SK-N-SH (cell line): ENCODE results near the gene WARS2. TPM values are rescaled to one million over a fixed set of nuclear protein-coding genes. Genes with fewer than 3 reads are reported as not detected.

ENCODE experiments used
- CTCF ChIA-PET: fragments of 300-600, 350-600 bp; formaldehyde crosslinking; extraction: SDS; loops from one replicate; lab custom pipeline; 2021; lab: Yijun Ruan, JAX
- POLR2A ChIA-PET: fragments of 350-600 bp; sonication (Branson Sonifier 250); formaldehyde crosslinking; extraction: SDS; loops from one replicate; lab custom pipeline; 2020; ENCODE audit warnings: antibody characterized with exemption, inconsistent platforms; lab: Yijun Ruan, JAX
- DNase-seq: peaks from one replicate; pipeline ENCODE4 v3.0.0; 2012
- H2AFZ ChIP-seq: fragments of 200-600 bp; sonication (generic); 2 replicates; pipeline ENCODE4 v1.8.1; 2016; ENCODE audit warnings: antibody characterized with exemption, mild to moderate bottlenecking, low read depth
- H3F3A ChIP-seq: fragments of 200-600 bp; sonication (generic); replicated peaks from 2 replicates; pipeline ENCODE3; 2016; ENCODE audit warnings: antibody characterized with exemption, mild to moderate bottlenecking; ENCODE audit not compliant: insufficient read depth
- H3K27ac ChIP-seq, 2 experiments: fragments of 200-500 bp in 1 of 2; fragments of 200-600 bp in 1 of 2; sonication (Bioruptor generic) in 1 of 2; sonication (generic), shearing (Covaris generic) in 1 of 2; 2 replicates each; pipeline versions ENCODE4 v1.5.1 to v1.6.1; 2014 to 2016; ENCODE audit warnings: low read depth in 2 of 2, inconsistent platforms in 1 of 2, low read length in 1 of 2, mild to moderate bottlenecking in 1 of 2, mixed read lengths in 1 of 2
- H3K27me3 ChIP-seq: fragments of 200-600 bp; sonication (generic), shearing (Covaris generic); 2 replicates; pipeline ENCODE4 v1.6.1; 2016; ENCODE audit warnings: mixed run types; ENCODE audit not compliant: insufficient read depth
- H3K36me3 ChIP-seq, 2 experiments: fragments of 200-500 bp in 1 of 2; fragments of 200-600 bp in 1 of 2; sonication (Bioruptor generic) in 1 of 2; sonication (generic) in 1 of 2; replicated peaks in 1 of 2; 2 replicates each; pipeline versions ENCODE3 to v1.5.1; 2014 to 2016; ENCODE audit warnings: low read length in 1 of 2, mild to moderate bottlenecking in 1 of 2; ENCODE audit not compliant: insufficient read depth in 2 of 2, control insufficient read depth in 1 of 2
- H3K4me1 ChIP-seq, 2 experiments: fragments of 200-500 bp in 1 of 2; fragments of 200-600 bp in 1 of 2; sonication (Bioruptor generic) in 1 of 2; sonication (generic), shearing (Covaris generic) in 1 of 2; 2 replicates each; pipeline versions ENCODE4 v1.5.1 to v1.6.1; 2014 to 2016; ENCODE audit warnings: low read depth in 1 of 2, low read length in 1 of 2, mixed run types in 1 of 2; ENCODE audit not compliant: insufficient read depth in 2 of 2, control insufficient read depth in 1 of 2
- H3K4me2 ChIP-seq: fragments of 200-600 bp; sonication (generic), shearing (Covaris generic); 2 replicates; pipeline ENCODE4 v1.6.1; 2017; ENCODE audit warnings: mixed run types
- H3K4me3 ChIP-seq, 2 experiments: fragments of 200-500 bp in 1 of 2; fragments of 200-600 bp in 1 of 2; sonication (Bioruptor generic) in 1 of 2; sonication (generic), shearing (Covaris generic) in 1 of 2; 2 replicates each; pipeline versions ENCODE4 v1.5.1 to v1.8.1; 2014 to 2016; ENCODE audit warnings: low read depth in 2 of 2, inconsistent platforms in 1 of 2, low read length in 1 of 2, mild to moderate bottlenecking in 1 of 2, mixed read lengths in 1 of 2, moderate library complexity in 1 of 2
- H3K79me2 ChIP-seq: fragments of 200-600 bp; sonication (generic); 2 replicates; pipeline ENCODE4 v1.8.1; 2017; ENCODE audit warnings: mild to moderate bottlenecking; ENCODE audit not compliant: insufficient read depth
- H3K9ac ChIP-seq: fragments of 200-600 bp; sonication (generic); 2 replicates; pipeline ENCODE4 v1.6.1; 2017; ENCODE audit warnings: mixed run types
- H3K9me2 ChIP-seq: fragments of 200-600 bp; sonication (generic); 2 replicates; pipeline ENCODE4 v1.6.1; 2017; ENCODE audit warnings: mixed run types
- H3K9me3 ChIP-seq: fragments of 200-600 bp; sonication (generic); 2 replicates; pipeline ENCODE4 v1.6.1; 2017; ENCODE audit warnings: mixed run types, mild to moderate bottlenecking, moderate library complexity
- H4K20me1 ChIP-seq: fragments of 200-600 bp; sonication (generic); 2 replicates; pipeline ENCODE4 v1.6.1; 2017; ENCODE audit warnings: mild to moderate bottlenecking, mixed run types; ENCODE audit not compliant: insufficient read depth
- EP300 ChIP-seq, 2 experiments: IDR thresholded peaks; 2 replicates each; pipeline versions ENCODE4 v1.4.0 to v1.6.1; 2012; ENCODE audit warnings: borderline replicate concordance in 1 of 2, low read depth in 1 of 2, low read length in 1 of 2
- FOSL2 ChIP-seq: IDR thresholded peaks from 2 replicates; pipeline ENCODE4 v1.4.0; 2012; ENCODE audit warnings: low read depth, mild to moderate bottlenecking, moderate library complexity, borderline replicate concordance
- FOXJ3 ChIP-seq: sonication (generic); formaldehyde crosslinking; IDR thresholded peaks from 2 replicates; pipeline ENCODE4 v1.5.1; 2020; ENCODE audit warnings: mild to moderate bottlenecking, missing genetic modification reagents
- FOXM1 ChIP-seq: IDR thresholded peaks from 2 replicates; pipeline ENCODE4 v1.4.0; 2012; ENCODE audit warnings: low read depth, mild to moderate bottlenecking
- GABPA ChIP-seq: IDR thresholded peaks from 2 replicates; pipeline ENCODE4 v1.4.0; 2012; ENCODE audit warnings: low read depth, mild to moderate bottlenecking
- MEF2A ChIP-seq: IDR thresholded peaks from 2 replicates; pipeline ENCODE4 v1.4.0; 2012; ENCODE audit warnings: low read depth, borderline replicate concordance
- NFIC ChIP-seq: IDR thresholded peaks from 2 replicates; pipeline ENCODE4 v1.4.0; 2012; ENCODE audit warnings: borderline replicate concordance
- POLR2AphosphoS5 ChIP-seq: IDR thresholded peaks from 2 replicates; pipeline ENCODE4 v1.6.1; 2012; ENCODE audit warnings: low read depth, low read length
- RCOR1 ChIP-seq: fragments of 150-350 bp; IDR thresholded peaks from 2 replicates; pipeline ENCODE4 v1.6.1; 2017; ENCODE audit warnings: antibody characterized with exemption, low read length
- RXRA ChIP-seq: IDR thresholded peaks from 2 replicates; pipeline ENCODE4 v1.4.0; 2012; ENCODE audit warnings: low read depth, mild to moderate bottlenecking, borderline replicate concordance
- SIN3A ChIP-seq: IDR thresholded peaks from 2 replicates; pipeline ENCODE4 v1.6.1; 2012; ENCODE audit warnings: low read depth, mild to moderate bottlenecking, low read length, moderate library complexity, borderline replicate concordance
- SMC3 ChIP-seq: IDR thresholded peaks from 2 replicates; pipeline ENCODE4 v1.6.1; 2012; ENCODE audit warnings: low read depth, low read length, improper control_type of control experiment
- TAF1 ChIP-seq: IDR thresholded peaks from 2 replicates; pipeline ENCODE4 v1.6.1; 2012; ENCODE audit warnings: low read depth, mild to moderate bottlenecking, low read length, moderate library complexity, borderline replicate concordance
- WGBS: methylation state at CpG from one replicate; pipeline ENCODE4 v1.1.6; 2017; ENCODE audit warnings: low lambda C conversion rate; 5-methylcytosine and 5-hydroxymethylcytosine counted together
- polyA plus RNA-seq, 3 experiments: library from polyadenylated mRNA; depleted of rRNA; stranded (reverse); fragments of >200 nt; gene quantifications; 2 replicates each; pipeline ENCODE4 v1.2.3, GENCODE V29; 2012
- TF ChIP-seq, protein P1 (sequence below): IDR thresholded peaks from 2 replicates; pipeline ENCODE4; 2012
- TF ChIP-seq, protein P2 (sequence below): IDR thresholded peaks from 2 replicates; pipeline ENCODE4 v1.4.0; 2012; ENCODE audit warnings: low read depth, borderline replicate concordance
- TF ChIP-seq, protein P3 (sequence below): IDR thresholded peaks from 2 replicates; pipeline ENCODE4 v1.6.1; 2012; ENCODE audit warnings: mild to moderate bottlenecking, low read depth, low read length, moderate library complexity

Gene WARS2
- polyA plus RNA-seq, 1 of the 3 experiments (the other 2 are of a cell fraction), result 4.8 TPM

DNA sequence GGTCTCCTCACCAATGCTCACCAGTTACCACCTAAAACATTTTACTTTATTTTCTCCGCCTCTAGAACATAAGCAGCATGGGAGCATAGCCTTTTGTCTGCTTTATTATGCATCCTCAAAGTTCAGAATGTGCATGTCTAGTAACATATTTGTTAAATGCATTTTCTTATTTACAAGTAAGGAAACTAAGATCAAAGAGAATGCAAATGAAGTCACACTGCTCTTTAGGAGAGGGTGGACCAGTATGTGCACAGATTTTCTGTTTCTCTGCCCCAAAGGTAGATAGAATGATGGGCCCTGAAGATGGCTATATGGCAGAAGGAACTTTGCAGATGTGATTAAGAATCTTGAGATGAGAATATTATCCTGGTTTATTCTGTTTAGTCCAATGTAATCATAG, 9.7 kb upstream of the WARS2 start:
- CTCF ChIA-PET, result no interaction called here
- Histone ChIP-seq H3K27ac (no peak overlapping the region), H2AFZ (no peak overlapping the region), H3K9ac (no peak overlapping the region), H3K4me1 (no peaks in the 10 kb centered on the region), H3K79me2 (no peaks in the 10 kb centered on the region), H3K9me3 (no peaks in the 10 kb centered on the region), H3K4me3 (no peak overlapping the region), H3K4me2 (no peak overlapping the region), H4K20me1 (no peaks in the 10 kb centered on the region), H3K9me2 (no peaks in the 10 kb centered on the region), H3F3A (no peaks in the 10 kb centered on the region), H3K27me3 (no peaks in the 10 kb centered on the region)
- WGBS, result 97% methylated on average over 1 of the region's 1 CpG
- DNase-seq, result no peak
- TF ChIP-seq POLR2AphosphoS5 (no peak), EP300 (IDR thresholded peaks at IDR 0.05; ENCODE audit: borderline replicate concordance in 1 of 2, low read depth in 1 of 2, low read length in 1 of 2) (no peak), RXRA (no peak), RCOR1 (no peak)
- TF ChIP-seq, all 33 proteins: peak for 0
- H3K36me3 ChIP-seq, result peaks cover 0 to 2% of the 10 kb centered on the region in 2 experiments
- POLR2A ChIA-PET, result interaction anchor here (0.6 kb wide), 1 partner anchor 54 kb away, joined by 3 read pairs; no protein-coding TSS in a partner anchor

DNA sequence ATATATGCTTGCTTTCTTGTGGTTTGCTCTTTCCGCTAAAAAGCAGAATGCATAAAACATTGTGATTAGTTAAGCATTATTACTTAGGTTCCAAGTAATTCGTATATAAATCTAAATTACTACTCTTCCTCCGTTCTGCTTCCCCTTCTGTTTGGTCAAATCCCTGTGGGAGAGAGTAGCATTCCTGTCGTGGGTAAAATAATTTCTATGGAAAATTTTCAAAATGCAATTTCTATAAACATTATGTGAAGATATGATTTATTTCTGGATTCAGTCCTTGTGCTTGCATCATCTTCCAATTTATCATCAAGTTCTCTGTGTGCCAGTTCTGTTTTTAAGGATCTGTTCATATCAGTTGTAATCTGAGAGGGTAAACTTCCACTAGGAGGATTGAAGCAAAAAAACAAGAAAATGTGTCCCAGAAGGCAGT, 7.2 kb upstream of the WARS2 start:
- POLR2A ChIA-PET, result no interaction called here
- Histone ChIP-seq H3K4me2 (no peak overlapping the region), H2AFZ (no peak overlapping the region), H3K4me3 (no peak overlapping the region), H3K4me1 (no peaks in the 10 kb centered on the region), H3F3A (no peaks in the 10 kb centered on the region), H3K9ac (no peak overlapping the region), H3K9me2 (no peaks in the 10 kb centered on the region), H3K9me3 (no peaks in the 10 kb centered on the region), H3K27me3 (no peaks in the 10 kb centered on the region), H3K27ac (no peak overlapping the region), H4K20me1 (no peaks in the 10 kb centered on the region), H3K36me3 (peaks cover 0 to 2% of the 10 kb centered on the region in 2 experiments), H3K79me2 (no peaks in the 10 kb centered on the region)
- no peak for DNase-seq
- 90% methylated on average over 4 of the region's 4 CpGs for WGBS
- CTCF ChIA-PET, result no interaction called here
- TF ChIP-seq, protein P1, sequence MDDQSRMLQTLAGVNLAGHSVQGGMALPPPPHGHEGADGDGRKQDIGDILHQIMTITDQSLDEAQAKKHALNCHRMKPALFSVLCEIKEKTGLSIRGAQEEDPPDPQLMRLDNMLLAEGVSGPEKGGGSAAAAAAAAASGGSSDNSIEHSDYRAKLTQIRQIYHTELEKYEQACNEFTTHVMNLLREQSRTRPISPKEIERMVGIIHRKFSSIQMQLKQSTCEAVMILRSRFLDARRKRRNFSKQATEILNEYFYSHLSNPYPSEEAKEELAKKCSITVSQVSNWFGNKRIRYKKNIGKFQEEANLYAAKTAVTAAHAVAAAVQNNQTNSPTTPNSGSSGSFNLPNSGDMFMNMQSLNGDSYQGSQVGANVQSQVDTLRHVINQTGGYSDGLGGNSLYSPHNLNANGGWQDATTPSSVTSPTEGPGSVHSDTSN, result peak; percentile 27; the same call in 1 of the 2 replicates
- no peak for TF ChIP-seq GABPA

DNA sequence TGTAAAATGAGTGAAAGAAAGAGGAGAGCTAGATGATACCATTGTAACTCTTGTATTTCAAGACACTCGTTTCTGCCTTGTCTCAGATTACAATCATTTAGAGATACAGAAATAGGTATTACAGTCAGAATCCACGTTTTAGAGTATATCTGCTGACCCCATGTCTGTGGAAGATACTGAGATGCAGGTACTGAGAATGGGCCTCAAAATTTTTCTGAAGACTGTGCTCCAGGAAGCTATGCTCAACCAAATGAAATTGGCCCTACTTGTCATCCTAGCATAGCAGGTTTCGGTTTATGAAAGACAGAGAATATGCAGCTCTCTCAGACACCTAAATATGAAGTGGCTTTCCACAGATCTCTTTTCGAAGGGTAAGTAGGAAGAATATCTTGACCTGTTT, 6.0 kb upstream of the WARS2 start:
- no peaks in the 10 kb centered on the region for H4K20me1 ChIP-seq
- H2AFZ ChIP-seq, result no peak overlapping the region
- no peak overlapping the region for H3K4me2 ChIP-seq
- no peaks in the 10 kb centered on the region for H3F3A ChIP-seq
- no peaks in the 10 kb centered on the region for H3K9me2 ChIP-seq
- no peak overlapping the region for H3K27ac ChIP-seq
- CTCF ChIA-PET, result interaction anchor here (0.7 kb wide), 1 partner anchor 31 kb away, joined by 3 read pairs; no protein-coding TSS in a partner anchor
- H3K27me3 ChIP-seq, result no peaks in the 10 kb centered on the region
- WGBS, result 61% methylated on average over 4 of the region's 4 CpGs
- H3K4me1 ChIP-seq, result peaks cover 0 to 6% of the 10 kb centered on the region in 2 experiments; a peak in 3 of 4 replicates
- H3K36me3 ChIP-seq, result peaks cover 0 to 2% of the 10 kb centered on the region in 2 experiments
- H3K79me2 ChIP-seq, result peaks cover 3% of the 10 kb centered on the region; the same call in 1 of the 2 replicates
- DNase-seq, result no peak
- H3K9me3 ChIP-seq, result no peaks in the 10 kb centered on the region
- POLR2A ChIA-PET, result no interaction called here
- H3K4me3 ChIP-seq, result no peak overlapping the region
- no peak overlapping the region for H3K9ac ChIP-seq
- no peak for TF ChIP-seq SIN3A
- no peak for TF ChIP-seq SMC3
- TF ChIP-seq FOXM1, result no peak
- TF ChIP-seq, protein P2, sequence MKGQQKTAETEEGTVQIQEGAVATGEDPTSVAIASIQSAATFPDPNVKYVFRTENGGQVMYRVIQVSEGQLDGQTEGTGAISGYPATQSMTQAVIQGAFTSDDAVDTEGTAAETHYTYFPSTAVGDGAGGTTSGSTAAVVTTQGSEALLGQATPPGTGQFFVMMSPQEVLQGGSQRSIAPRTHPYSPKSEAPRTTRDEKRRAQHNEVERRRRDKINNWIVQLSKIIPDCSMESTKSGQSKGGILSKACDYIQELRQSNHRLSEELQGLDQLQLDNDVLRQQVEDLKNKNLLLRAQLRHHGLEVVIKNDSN, result no peak
- TF ChIP-seq TAF1, result no peak
- TF ChIP-seq EP300 (IDR thresholded peaks at IDR 0.05; ENCODE audit: borderline replicate concordance in 1 of 2, low read depth in 1 of 2, low read length in 1 of 2), result no peak
- no peak for TF ChIP-seq FOSL2
- TF ChIP-seq, protein P3, sequence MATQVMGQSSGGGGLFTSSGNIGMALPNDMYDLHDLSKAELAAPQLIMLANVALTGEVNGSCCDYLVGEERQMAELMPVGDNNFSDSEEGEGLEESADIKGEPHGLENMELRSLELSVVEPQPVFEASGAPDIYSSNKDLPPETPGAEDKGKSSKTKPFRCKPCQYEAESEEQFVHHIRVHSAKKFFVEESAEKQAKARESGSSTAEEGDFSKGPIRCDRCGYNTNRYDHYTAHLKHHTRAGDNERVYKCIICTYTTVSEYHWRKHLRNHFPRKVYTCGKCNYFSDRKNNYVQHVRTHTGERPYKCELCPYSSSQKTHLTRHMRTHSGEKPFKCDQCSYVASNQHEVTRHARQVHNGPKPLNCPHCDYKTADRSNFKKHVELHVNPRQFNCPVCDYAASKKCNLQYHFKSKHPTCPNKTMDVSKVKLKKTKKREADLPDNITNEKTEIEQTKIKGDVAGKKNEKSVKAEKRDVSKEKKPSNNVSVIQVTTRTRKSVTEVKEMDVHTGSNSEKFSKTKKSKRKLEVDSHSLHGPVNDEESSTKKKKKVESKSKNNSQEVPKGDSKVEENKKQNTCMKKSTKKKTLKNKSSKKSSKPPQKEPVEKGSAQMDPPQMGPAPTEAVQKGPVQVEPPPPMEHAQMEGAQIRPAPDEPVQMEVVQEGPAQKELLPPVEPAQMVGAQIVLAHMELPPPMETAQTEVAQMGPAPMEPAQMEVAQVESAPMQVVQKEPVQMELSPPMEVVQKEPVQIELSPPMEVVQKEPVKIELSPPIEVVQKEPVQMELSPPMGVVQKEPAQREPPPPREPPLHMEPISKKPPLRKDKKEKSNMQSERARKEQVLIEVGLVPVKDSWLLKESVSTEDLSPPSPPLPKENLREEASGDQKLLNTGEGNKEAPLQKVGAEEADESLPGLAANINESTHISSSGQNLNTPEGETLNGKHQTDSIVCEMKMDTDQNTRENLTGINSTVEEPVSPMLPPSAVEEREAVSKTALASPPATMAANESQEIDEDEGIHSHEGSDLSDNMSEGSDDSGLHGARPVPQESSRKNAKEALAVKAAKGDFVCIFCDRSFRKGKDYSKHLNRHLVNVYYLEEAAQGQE, result no peak
- no peak for TF ChIP-seq FOXJ3 (CRISPR knock-in tag)
- no peak for TF ChIP-seq MEF2A
- no peak for TF ChIP-seq NFIC
